ENCODE measurements around the gene ASB8. TPM values are rescaled to one million over a fixed set of nuclear protein-coding genes. Genes with fewer than 3 reads are reported as not detected.

ASB8 gene
- total RNA-seq, 4 donors from 2014 or later, result 32.1 to 40.9 (median 36.2) TPM

DNA sequence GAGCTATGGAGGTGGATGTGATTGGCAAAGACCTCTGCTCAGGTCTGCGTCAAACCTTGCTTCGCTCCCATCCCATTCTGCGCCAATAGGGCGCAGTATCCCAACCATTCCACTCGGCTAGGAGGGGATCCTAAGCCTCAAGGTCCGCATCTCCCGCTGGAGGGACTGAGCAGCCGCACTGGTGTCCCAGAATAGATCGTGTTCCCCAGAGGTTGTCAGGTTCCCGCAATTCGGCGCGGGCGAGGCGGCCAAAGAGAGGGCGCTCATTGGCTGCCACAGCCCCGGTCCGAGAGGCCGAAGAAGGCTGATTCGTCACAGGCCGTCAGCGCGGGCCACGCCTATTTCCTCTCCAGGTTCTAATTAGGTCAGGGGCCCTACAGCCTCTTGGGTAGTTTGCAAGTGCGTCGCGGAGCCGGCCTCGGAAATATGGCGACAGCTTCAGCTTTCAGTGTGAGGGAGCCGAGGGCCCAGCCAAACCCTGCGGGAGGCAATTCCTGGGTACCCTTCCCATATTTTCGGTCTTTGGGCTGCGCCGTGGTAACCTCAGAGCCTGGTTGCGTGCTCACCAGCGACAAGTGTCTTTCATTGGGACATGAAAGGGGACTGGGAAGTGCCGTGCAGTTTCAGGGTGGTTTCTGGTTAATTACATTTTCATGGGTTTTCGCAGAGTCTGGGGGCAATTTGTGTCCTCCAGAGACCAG is 40.8 kb upstream of the ASB8 start:
- H3K4me1 ChIP-seq, result peaks cover 19 to 25% (median 23%) of the 10 kb centered on the region in 4 donors
- intact Hi-C loops (cut with DNase I), result no loop called here
- 11% methylated on average over 6 of the region's 39 CpGs for WGBS
- H3K27me3 ChIP-seq, result peaks cover 0 to 3% (median 0%) of the 10 kb centered on the region in 4 donors
- DNase-seq (ENCODE audit: extremely low spot score), result peak; percentile 100
- peak overlapping the region; percentile 91 to 97 (median 95) for H3K27ac ChIP-seq (replicated peaks in 1 of 4)
- no peaks in the 10 kb centered on the region for H3K36me3 ChIP-seq
- H3K9me3 ChIP-seq, result peaks cover 0 to 12% (median 3%) of the 10 kb centered on the region in 4 donors
- H3K4me3 ChIP-seq, result peak overlapping the region; percentile 71 to 81 (median 76)
- TF ChIP-seq POLR2AphosphoS5 (IDR thresholded peaks at IDR 0.05), result peak; percentile 98 to 99
- TF ChIP-seq, protein P1, sequence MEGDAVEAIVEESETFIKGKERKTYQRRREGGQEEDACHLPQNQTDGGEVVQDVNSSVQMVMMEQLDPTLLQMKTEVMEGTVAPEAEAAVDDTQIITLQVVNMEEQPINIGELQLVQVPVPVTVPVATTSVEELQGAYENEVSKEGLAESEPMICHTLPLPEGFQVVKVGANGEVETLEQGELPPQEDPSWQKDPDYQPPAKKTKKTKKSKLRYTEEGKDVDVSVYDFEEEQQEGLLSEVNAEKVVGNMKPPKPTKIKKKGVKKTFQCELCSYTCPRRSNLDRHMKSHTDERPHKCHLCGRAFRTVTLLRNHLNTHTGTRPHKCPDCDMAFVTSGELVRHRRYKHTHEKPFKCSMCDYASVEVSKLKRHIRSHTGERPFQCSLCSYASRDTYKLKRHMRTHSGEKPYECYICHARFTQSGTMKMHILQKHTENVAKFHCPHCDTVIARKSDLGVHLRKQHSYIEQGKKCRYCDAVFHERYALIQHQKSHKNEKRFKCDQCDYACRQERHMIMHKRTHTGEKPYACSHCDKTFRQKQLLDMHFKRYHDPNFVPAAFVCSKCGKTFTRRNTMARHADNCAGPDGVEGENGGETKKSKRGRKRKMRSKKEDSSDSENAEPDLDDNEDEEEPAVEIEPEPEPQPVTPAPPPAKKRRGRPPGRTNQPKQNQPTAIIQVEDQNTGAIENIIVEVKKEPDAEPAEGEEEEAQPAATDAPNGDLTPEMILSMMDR (IDR thresholded peaks at IDR 0.05), result peak in 1 of 3 experiments; percentile 3
- no peak for TF ChIP-seq POLR2A (IDR thresholded peaks at IDR 0.05; ENCODE audit: low read depth)
- TF ChIP-seq EP300 (IDR thresholded peaks at IDR 0.05), result no peak

DNA sequence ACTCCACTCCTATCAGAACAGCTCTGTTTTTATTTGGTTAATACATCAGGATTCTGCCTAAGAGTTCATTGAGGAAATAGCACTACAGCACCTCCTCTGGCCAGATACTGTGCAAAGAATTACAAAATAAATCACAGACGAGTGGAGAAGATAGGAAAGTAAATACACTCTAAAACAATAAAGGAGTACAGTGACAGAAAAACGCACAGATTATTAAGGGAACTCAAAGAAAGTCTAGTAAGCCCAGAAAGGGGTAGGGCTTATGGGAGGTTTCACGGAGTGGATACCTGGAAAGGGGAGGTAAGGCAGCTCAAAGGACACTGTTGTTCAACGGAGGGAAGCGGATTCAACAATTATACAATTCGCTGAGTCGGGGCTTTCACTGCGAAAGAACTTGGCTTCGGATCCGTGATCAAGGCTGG is 40.2 kb upstream of the ASB8 start:
- peaks cover 19 to 25% (median 23%) of the 10 kb centered on the region in 4 donors for H3K4me1 ChIP-seq
- peaks cover 0 to 7% (median 0%) of the 10 kb centered on the region in 4 donors for H3K27me3 ChIP-seq
- no peak for TF ChIP-seq POLR2A (IDR thresholded peaks at IDR 0.05; ENCODE audit: low read depth)
- no peak for TF ChIP-seq EP300 (IDR thresholded peaks at IDR 0.05)
- TF ChIP-seq POLR2AphosphoS5 (IDR thresholded peaks at IDR 0.05), result no peak
- TF ChIP-seq, protein P1 (IDR thresholded peaks at IDR 0.05), result peak; percentile 21 to 49 (median 37)
- 0% methylated on average over 10 of the region's 10 CpGs for WGBS
- peak; percentile 82 for DNase-seq (ENCODE audit: extremely low spot score)
- peak overlapping the region; percentile 71 to 81 (median 76) for H3K4me3 ChIP-seq
- H3K27ac ChIP-seq (replicated peaks in 1 of 4), result peak overlapping the region; percentile 91 to 97 (median 95)
- intact Hi-C loops (cut with DNase I), result no loop called here
- peaks cover 0 to 7% (median under 1%) of the 10 kb centered on the region in 4 donors for H3K9me3 ChIP-seq
- H3K36me3 ChIP-seq, result no peaks in the 10 kb centered on the region

DNA sequence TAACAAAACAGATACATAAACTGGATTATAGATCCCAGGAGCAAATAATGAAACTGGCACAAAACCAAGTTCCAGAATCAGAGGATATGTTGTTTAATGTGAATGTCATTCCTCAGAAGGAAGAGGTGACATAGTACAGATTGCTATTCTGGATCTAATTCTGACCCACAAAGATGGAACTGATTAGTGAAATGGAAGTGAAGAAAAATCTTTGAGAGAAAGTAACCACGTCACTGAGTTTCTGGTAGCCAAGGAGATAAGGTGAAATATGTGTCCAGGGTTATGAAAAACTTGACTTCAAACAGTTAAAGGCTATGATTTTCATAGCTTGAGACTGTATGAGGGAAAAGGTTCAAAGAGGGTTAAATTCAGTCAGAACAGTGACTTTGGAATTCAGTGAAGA is 37.5 kb upstream of the ASB8 start:
- H3K27me3 ChIP-seq, result peaks cover 0 to 7% (median 0%) of the 10 kb centered on the region in 4 donors
- TF ChIP-seq EP300 (IDR thresholded peaks at IDR 0.05) (no peak), POLR2A (IDR thresholded peaks at IDR 0.05; ENCODE audit: low read depth) (no peak), POLR2AphosphoS5 (IDR thresholded peaks at IDR 0.05) (no peak)
- TF ChIP-seq, protein P1 (IDR thresholded peaks at IDR 0.05), result no peak
- H3K4me1 ChIP-seq, result peaks cover 16 to 19% (median 18%) of the 10 kb centered on the region in 4 donors
- no peak overlapping the region for H3K4me3 ChIP-seq
- H3K9me3 ChIP-seq, result no peaks in the 10 kb centered on the region
- no peak overlapping the region for H3K27ac ChIP-seq (replicated peaks in 1 of 4)
- intact Hi-C loops (cut with DNase I), result no loop called here
- 52% methylated on average over 1 of the region's 1 CpG for WGBS
- DNase-seq (ENCODE audit: extremely low spot score), result no peak
- H3K36me3 ChIP-seq, result no peaks in the 10 kb centered on the region

DNA sequence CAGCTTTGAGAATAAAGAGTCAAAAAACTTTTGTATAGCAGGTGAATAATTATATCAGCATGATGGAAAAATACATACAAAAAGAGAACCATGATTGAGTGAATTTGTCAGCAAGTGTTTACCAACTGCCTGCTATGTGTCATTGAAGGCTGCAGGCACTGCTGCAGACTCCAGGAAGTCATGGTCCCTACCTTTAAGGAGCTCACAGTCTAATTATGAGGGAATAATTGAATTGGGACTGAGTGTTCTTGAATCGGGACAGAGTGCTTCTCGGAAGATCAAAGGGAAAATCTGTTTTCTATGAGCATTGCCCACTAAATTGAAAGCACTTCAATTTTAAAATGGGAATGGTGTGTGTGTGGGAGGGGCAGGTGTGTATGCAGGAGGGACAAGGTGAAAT is 36.3 kb upstream of the ASB8 start:
- intact Hi-C loops (cut with DNase I), result no loop called here
- Histone ChIP-seq H3K27ac (replicated peaks in 1 of 4) (no peak overlapping the region), H3K4me3 (no peak overlapping the region), H3K9me3 (no peaks in the 10 kb centered on the region), H3K4me1 (peaks cover 6 to 9% (median 8%) of the 10 kb centered on the region in 4 donors), H3K36me3 (no peaks in the 10 kb centered on the region), H3K27me3 (peaks cover 0 to 7% (median 0%) of the 10 kb centered on the region in 4 donors)
- no peak for TF ChIP-seq POLR2A (IDR thresholded peaks at IDR 0.05; ENCODE audit: low read depth)
- TF ChIP-seq, protein P1 (IDR thresholded peaks at IDR 0.05), result no peak
- WGBS, result 79% methylated on average over 2 of the region's 2 CpGs
- DNase-seq (ENCODE audit: extremely low spot score), result peak; percentile 24

Data from esophagus muscularis mucosa (tissue), 4 donors.